HL-60 (cell line): Measurements from ENCODE around the gene PKD1L1.

Experiments
- DNase-seq, 2 experiments: peaks; one replicate each; pipeline ENCODE4 v3.0.0-alpha.2; 2010 to 2020; ENCODE audit warnings: low read depth in 1 of 2, low spot score in 1 of 2
- H3K27ac ChIP-seq: fragments of 250-450 bp; sonication (Bioruptor Pico); replicated peaks from 2 replicates; pipeline ENCODE4 v1.5.1; 2020; ENCODE audit warnings: mild to moderate bottlenecking, moderate library complexity
- H3K27me3 ChIP-seq: fragments of 250-450 bp; sonication (Bioruptor Pico); 2 replicates; pipeline ENCODE4 v1.5.1; 2021; ENCODE audit warnings: mild to moderate bottlenecking, moderate library complexity; ENCODE audit not compliant: insufficient read depth, poor library complexity, severe bottlenecking
- H3K4me3 ChIP-seq: replicated peaks from 2 replicates; pipeline ENCODE4 v1.5.1; 2011; ENCODE audit warnings: mild to moderate bottlenecking, control low read depth, low read length; ENCODE audit not compliant: insufficient read depth
- GABPA ChIP-seq: IDR thresholded peaks from 2 replicates; pipeline ENCODE4 v1.6.1; 2012; ENCODE audit warnings: low read depth
- POLR2AphosphoS5 ChIP-seq: IDR thresholded peaks from 2 replicates; pipeline ENCODE4 v1.6.1; 2012; ENCODE audit warnings: low read depth
- SPI1 ChIP-seq: IDR thresholded peaks from 2 replicates; pipeline ENCODE4 v1.6.1; 2012; ENCODE audit warnings: low read depth, mild to moderate bottlenecking, borderline replicate concordance
- TF ChIP-seq, protein P1 (sequence below): IDR thresholded peaks from one replicate; pipeline ENCODE4 v1.5.1; 2011; ENCODE audit warnings: low read length, control low read depth, inconsistent platforms; ENCODE audit not compliant: insufficient read depth
- TF ChIP-seq, protein P2 (sequence below): IDR thresholded peaks from 2 replicates; pipeline ENCODE4 v1.6.1; 2012; ENCODE audit warnings: low read depth; ENCODE audit not compliant: insufficient replicate concordance

PKD1L1 gene

DNA sequence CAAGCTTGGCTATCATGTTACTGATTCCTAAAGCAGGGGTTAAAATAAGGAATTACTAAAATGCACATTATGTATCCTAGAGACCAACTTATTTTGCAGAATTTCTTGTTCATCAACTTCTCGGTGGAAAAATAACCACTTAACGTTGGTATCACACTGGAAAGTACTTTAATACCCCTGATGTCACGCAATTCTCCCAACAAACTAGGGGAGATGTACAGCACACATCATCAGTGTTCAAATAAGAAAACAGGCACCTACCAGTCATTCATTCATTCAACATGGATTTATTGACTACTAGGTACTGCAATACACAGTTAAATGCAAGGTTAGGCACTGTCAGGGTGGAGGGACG is 30.5 kb upstream of the PKD1L1 start:
- no peak for DNase-seq
- Histone ChIP-seq H3K27me3 (no peaks in the 10 kb centered on the region), H3K27ac (peak overlapping the region; percentile 89), H3K4me3 (peak overlapping the region; percentile 80)
- TF ChIP-seq, protein P1, sequence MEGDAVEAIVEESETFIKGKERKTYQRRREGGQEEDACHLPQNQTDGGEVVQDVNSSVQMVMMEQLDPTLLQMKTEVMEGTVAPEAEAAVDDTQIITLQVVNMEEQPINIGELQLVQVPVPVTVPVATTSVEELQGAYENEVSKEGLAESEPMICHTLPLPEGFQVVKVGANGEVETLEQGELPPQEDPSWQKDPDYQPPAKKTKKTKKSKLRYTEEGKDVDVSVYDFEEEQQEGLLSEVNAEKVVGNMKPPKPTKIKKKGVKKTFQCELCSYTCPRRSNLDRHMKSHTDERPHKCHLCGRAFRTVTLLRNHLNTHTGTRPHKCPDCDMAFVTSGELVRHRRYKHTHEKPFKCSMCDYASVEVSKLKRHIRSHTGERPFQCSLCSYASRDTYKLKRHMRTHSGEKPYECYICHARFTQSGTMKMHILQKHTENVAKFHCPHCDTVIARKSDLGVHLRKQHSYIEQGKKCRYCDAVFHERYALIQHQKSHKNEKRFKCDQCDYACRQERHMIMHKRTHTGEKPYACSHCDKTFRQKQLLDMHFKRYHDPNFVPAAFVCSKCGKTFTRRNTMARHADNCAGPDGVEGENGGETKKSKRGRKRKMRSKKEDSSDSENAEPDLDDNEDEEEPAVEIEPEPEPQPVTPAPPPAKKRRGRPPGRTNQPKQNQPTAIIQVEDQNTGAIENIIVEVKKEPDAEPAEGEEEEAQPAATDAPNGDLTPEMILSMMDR: no peak
- no peak for TF ChIP-seq POLR2AphosphoS5
- no peak for TF ChIP-seq SPI1

DNA sequence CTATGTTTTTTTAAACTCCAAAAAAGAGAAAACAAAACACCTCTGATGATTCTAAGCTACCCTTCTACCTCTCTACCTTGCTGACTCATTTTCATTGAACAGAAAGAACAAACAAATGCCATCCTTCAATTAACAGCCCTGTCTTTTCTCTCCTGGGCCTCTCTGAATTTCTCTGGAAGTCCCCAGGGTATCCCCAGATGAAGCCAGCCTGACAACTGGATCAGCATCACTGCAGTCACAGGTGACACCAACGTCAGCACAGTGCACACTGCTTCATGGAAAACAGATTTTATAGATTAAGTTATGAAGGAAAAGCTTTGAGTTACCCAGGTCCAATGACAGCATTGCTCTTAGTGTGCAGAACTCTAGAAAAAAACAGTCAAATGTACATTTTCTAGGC is 25.5 kb upstream of the PKD1L1 start:
- Histone ChIP-seq H3K4me3 (no peak overlapping the region), H3K27ac (no peak overlapping the region), H3K27me3 (no peaks in the 10 kb centered on the region)
- no peak for DNase-seq
- TF ChIP-seq, protein P1: no peak
- TF ChIP-seq, protein P2, sequence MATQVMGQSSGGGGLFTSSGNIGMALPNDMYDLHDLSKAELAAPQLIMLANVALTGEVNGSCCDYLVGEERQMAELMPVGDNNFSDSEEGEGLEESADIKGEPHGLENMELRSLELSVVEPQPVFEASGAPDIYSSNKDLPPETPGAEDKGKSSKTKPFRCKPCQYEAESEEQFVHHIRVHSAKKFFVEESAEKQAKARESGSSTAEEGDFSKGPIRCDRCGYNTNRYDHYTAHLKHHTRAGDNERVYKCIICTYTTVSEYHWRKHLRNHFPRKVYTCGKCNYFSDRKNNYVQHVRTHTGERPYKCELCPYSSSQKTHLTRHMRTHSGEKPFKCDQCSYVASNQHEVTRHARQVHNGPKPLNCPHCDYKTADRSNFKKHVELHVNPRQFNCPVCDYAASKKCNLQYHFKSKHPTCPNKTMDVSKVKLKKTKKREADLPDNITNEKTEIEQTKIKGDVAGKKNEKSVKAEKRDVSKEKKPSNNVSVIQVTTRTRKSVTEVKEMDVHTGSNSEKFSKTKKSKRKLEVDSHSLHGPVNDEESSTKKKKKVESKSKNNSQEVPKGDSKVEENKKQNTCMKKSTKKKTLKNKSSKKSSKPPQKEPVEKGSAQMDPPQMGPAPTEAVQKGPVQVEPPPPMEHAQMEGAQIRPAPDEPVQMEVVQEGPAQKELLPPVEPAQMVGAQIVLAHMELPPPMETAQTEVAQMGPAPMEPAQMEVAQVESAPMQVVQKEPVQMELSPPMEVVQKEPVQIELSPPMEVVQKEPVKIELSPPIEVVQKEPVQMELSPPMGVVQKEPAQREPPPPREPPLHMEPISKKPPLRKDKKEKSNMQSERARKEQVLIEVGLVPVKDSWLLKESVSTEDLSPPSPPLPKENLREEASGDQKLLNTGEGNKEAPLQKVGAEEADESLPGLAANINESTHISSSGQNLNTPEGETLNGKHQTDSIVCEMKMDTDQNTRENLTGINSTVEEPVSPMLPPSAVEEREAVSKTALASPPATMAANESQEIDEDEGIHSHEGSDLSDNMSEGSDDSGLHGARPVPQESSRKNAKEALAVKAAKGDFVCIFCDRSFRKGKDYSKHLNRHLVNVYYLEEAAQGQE: no peak
- TF ChIP-seq POLR2AphosphoS5 (no peak), SPI1 (no peak), GABPA (no peak)

DNA sequence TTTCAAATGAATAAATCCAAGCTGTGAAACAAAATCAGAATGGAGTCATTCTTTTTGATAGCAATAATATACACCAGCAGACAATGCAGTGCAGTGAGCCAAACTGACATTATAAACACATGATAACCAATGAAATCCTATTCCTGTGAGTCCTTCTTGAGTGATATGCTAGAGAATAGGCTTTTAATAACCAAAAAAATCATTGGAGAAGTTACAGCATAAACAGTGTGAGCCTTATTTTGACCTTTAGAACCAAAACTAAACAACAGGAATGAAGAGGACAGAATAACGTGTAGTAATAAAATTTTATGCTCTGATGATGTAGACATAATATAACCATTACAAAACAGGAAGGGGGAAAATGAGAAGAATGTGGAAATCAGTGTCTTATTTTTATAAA is 22.5 kb upstream of the PKD1L1 start:
- H3K27ac ChIP-seq: no peak overlapping the region
- no peaks in the 10 kb centered on the region for H3K27me3 ChIP-seq
- TF ChIP-seq, protein P1: no peak
- no peak for TF ChIP-seq POLR2AphosphoS5
- no peak for TF ChIP-seq GABPA
- no peak for TF ChIP-seq SPI1
- TF ChIP-seq, protein P2: no peak
- no peak overlapping the region for H3K4me3 ChIP-seq
- DNase-seq: no peak
